ENCODE measurements around the gene SALL1. TPM values are rescaled to one million over a fixed set of nuclear protein-coding genes. Genes with fewer than 3 reads are reported as not detected.

Gene SALL1
- total RNA-seq (not detected), polyA plus RNA-seq (under 1 TPM in 1 of 3 donors, not detected in 2; under 0.01 TPM)
- long read RNA-seq, donor 1 = 0 reads
- long read RNA-seq, donor 2 = 0 reads

DNA sequence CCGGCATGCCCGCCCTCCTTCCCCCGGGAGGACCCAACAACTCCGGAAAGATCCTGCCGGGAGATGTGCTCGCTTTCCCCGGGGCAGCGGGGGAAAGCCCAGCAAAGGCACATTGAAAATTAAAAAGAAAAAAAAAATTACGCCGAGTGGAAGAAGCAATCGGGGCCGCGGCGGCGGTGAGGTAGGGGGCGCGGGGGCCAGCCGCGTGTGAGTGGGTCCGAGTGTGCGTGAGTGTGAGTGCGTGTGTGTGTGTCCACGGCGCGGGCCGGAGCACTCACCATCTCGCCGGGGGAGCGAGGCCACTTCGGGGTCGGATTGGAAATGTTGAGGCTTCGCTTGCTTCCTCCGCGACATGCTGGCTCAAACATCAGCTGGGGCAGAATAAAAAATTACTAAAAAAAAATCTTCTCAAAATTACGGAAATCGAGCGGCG is at the start of gene SALL1:
SALL1 (minus strand) TSS at position 383 of the 433 bp plus-strand sequence; CDS start at position 354, 29 bp downstream.
- TF ChIP-seq POLR2AphosphoS5 (IDR thresholded peaks at IDR 0.05) (no peak), CTCF (IDR thresholded peaks at IDR 0.05 in 8 of 11, conservative IDR thresholded peaks at IDR 0.05 in 3 of 11) (no peak), POLR2A (IDR thresholded peaks at IDR 0.05) (no peak)
- Histone ChIP-seq H3K4me1 (peaks cover 0 to 58% (median 33%) of the 10 kb centered on the region in 6 donors), H3K9me3 (peaks cover 0 to 29% (median 0%) of the 10 kb centered on the region in 8 donors), H3K27ac (no peak within 1 kb of the TSS), H3K36me3 (no peaks in the 10 kb centered on the region), H3K27me3 (replicated peaks in 1 of 7) (peaks cover 0 to 99% (median 82%) of the 10 kb centered on the region in 7 donors), H3K4me3 (peak within 1 kb of the TSS in 6 of 8 donors; percentile 13 to 56 (median 26))
- DNase-seq = no peak
- 2 to 4% (median 4%) methylated on average over 38 of the region's 38 CpGs for WGBS, 5 donors
- intact Hi-C loops (cut with DNase I; ENCODE audit: low total_unique reads) = no loop called here

DNA sequence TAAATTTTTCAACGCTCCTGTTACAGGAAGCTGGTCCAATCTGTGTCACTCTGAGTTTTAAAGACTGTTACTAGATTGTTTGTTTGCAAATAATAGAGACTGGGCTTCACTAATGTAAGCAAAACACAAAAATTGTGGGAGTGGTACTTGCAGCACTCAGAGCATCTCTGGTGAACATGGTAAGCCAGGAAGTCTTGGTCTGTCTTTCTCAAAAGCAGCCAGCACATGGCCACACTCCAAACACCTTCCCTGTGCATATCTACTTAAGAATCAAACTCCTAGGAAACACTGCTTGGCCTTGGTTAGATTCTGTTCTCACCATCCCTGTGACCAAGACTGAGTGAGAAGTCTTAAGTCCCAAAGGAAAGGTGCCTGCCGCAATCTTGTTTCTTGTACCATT is 49.7 kb upstream of the SALL1 start:
- TF ChIP-seq CTCF (IDR thresholded peaks at IDR 0.05 in 8 of 11, conservative IDR thresholded peaks at IDR 0.05 in 3 of 11) (no peak), POLR2AphosphoS5 (IDR thresholded peaks at IDR 0.05) (no peak), POLR2A (IDR thresholded peaks at IDR 0.05) (no peak)
- Histone ChIP-seq H3K4me1 (no peaks in the 10 kb centered on the region), H3K36me3 (no peaks in the 10 kb centered on the region), H3K9me3 (peaks cover 0 to 37% (median 24%) of the 10 kb centered on the region in 8 donors), H3K27ac (no peak overlapping the region), H3K4me3 (no peak overlapping the region), H3K27me3 (replicated peaks in 1 of 7) (no peaks in the 10 kb centered on the region)
- intact Hi-C loops (cut with DNase I; ENCODE audit: low total_unique reads) = no loop called here
- no peak for DNase-seq
- 48 to 83% (median 50%) methylated on average over 2 of the region's 2 CpGs for WGBS, 5 donors

DNA sequence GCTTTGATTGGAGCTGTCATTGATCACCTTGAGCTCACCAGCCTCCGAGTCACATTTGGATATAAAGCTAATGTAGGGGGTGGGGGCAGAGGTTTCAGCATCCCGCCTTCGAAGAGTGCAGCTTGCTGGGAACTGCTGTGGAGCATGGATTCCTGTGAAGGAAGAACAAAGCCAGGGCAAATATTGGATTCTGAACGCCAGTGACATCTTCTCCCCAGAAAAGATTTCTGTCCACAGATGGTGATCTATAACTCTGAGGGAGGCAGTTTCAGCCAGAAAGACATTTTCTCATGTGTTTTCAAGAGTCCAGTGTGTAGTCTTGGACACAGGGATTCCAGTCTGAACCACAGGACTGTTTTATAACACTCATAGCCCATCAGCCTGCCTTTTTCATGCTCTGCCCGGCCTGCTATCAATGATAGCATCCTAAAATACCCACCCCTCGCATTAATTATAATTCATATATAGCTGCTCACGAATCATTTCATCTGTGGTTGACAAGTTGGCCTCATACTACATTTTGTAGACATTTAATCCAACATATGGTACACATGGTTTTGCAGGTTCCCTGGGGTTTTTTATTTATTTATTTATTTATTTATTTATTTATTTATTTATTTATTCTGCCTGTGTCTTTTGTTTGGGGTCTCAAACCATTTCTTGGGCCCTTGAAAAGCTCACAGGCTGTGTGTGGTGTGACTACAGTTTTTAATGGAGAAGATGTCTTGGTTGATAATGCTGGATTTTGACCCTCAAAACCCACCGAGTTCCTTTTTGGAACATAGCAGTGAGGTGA is 47.1 kb upstream of the SALL1 start:
- Histone ChIP-seq H3K36me3 (no peaks in the 10 kb centered on the region), H3K27me3 (replicated peaks in 1 of 7) (no peaks in the 10 kb centered on the region), H3K4me3 (no peak overlapping the region), H3K27ac (no peak overlapping the region), H3K9me3 (peaks cover 0 to 33% (median 22%) of the 10 kb centered on the region in 8 donors), H3K4me1 (no peaks in the 10 kb centered on the region)
- 74 to 80% (median 78%) methylated on average over 8 of the region's 8 CpGs for WGBS, 5 donors
- DNase-seq = no peak
- TF ChIP-seq POLR2A (IDR thresholded peaks at IDR 0.05) = no peak
- TF ChIP-seq POLR2AphosphoS5 (IDR thresholded peaks at IDR 0.05) = no peak
- TF ChIP-seq CTCF (IDR thresholded peaks at IDR 0.05 in 8 of 11, conservative IDR thresholded peaks at IDR 0.05 in 3 of 11) = no peak
- intact Hi-C loops (cut with DNase I; ENCODE audit: low total_unique reads) = no loop called here

DNA sequence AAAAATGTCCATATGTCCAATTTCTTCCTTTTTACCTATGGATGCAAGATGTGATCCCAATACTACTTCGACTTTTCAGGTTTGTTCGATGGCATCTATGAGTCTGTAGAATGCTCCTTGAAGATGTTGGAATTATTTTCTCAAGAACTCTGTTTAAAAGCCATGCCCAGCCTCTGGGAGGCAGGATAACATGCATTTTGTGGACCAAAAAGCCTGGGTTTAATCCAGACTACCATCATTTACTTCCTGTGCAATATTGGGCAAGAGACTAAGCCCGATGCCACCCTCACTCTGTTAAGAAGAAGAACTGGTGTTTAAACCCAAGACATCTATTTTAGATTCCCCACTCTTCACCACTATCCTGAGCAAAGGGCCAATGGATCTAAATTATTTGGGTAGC is 42.8 kb upstream of the SALL1 start:
- Histone ChIP-seq H3K27me3 (replicated peaks in 1 of 7) (no peaks in the 10 kb centered on the region), H3K4me1 (no peaks in the 10 kb centered on the region), H3K36me3 (no peaks in the 10 kb centered on the region), H3K4me3 (no peak overlapping the region), H3K9me3 (no peaks in the 10 kb centered on the region), H3K27ac (no peak overlapping the region)
- DNase-seq = no peak
- WGBS, 5 donors = 82 to 90% (median 88%) methylated on average over 3 of the region's 3 CpGs
- TF ChIP-seq CTCF (IDR thresholded peaks at IDR 0.05 in 8 of 11, conservative IDR thresholded peaks at IDR 0.05 in 3 of 11) (no peak), POLR2A (IDR thresholded peaks at IDR 0.05) (no peak), POLR2AphosphoS5 (IDR thresholded peaks at IDR 0.05) (no peak)
- intact Hi-C loops (cut with DNase I; ENCODE audit: low total_unique reads) = no loop called here
